AG04449 (cell line): ENCODE results near the gene LPAR1.

Experiments
- CTCF ChIA-PET: fragments of 350-600 bp; formaldehyde crosslinking; extraction: SDS; loops from one replicate; lab custom pipeline; 2021; ENCODE audit warnings: antibody characterized with exemption; lab: Yijun Ruan, JAX
- POLR2A ChIA-PET: fragments of 400-600, 350-600 bp; formaldehyde crosslinking; extraction: SDS; loops from one replicate; lab custom pipeline; 2020; ENCODE audit warnings: antibody characterized with exemption, inconsistent platforms; lab: Yijun Ruan, JAX
- DNase-seq: peaks from one replicate; pipeline ENCODE4 v3.0.0-alpha.2; 2010; ENCODE audit warnings: low read depth, low spot score
- H3K4me3 ChIP-seq: 2 replicates; pipeline ENCODE4 v1.5.1; 2011; ENCODE audit warnings: low read depth, mild to moderate bottlenecking, control low read depth, low read length
- CTCF ChIP-seq: IDR thresholded peaks from one replicate; pipeline ENCODE4 v1.5.1; 2011; ENCODE audit warnings: mild to moderate bottlenecking, moderate library complexity, low read length, control low read depth, inconsistent platforms; ENCODE audit not compliant: insufficient read depth; ENCODE audit errors: missing control alignments

Gene LPAR1

GRCh38 chr9:110936237-110936636 lies 102.0 kb downstream of the LPAR1 start:
- H3K4me3 ChIP-seq = no peak overlapping the region
- ChIA-PET CTCF (interaction anchor here (1.2 to 1.6 kb wide), 3 partner anchors 10 to 12 kb away, joined by 3 to 5 read pairs (median 4); no protein-coding TSS in a partner anchor), POLR2A (no interaction called here)
- DNase-seq = no peak
- no peak for TF ChIP-seq CTCF

- ChIA-PET CTCF (interaction anchor here (1.2 to 1.6 kb wide), 3 partner anchors 9 to 12 kb away, joined by 3 to 5 read pairs (median 4); no protein-coding TSS in a partner anchor), POLR2A (no interaction called here)
- no peak for TF ChIP-seq CTCF
- no peak overlapping the region for H3K4me3 ChIP-seq
- no peak for DNase-seq
These were observed 102.4 kb downstream of the LPAR1 start for GRCh38 chr9:110935829-110936228.

GRCh38 chr9:110933350-110934001 lies 104.8 kb downstream of the LPAR1 start:
- no peak for DNase-seq
- H3K4me3 ChIP-seq = no peak overlapping the region
- no peak for TF ChIP-seq CTCF
- ChIA-PET CTCF (no interaction called here), POLR2A (interaction anchor here (0.7 kb wide), 1 partner anchor 15 kb away, joined by 3 read pairs; no protein-coding TSS in a partner anchor)

GRCh38 chr9:110932863-110933262 lies 105.4 kb downstream of the LPAR1 start:
- ChIA-PET CTCF (interaction anchor here (0.6 kb wide), 1 partner anchor 11 kb away, joined by 3 read pairs; no protein-coding TSS in a partner anchor), POLR2A (interaction anchor here (0.7 kb wide), 1 partner anchor 14 kb away, joined by 3 read pairs; no protein-coding TSS in a partner anchor)
- H3K4me3 ChIP-seq = no peak overlapping the region
- no peak for TF ChIP-seq CTCF
- no peak for DNase-seq

- ChIA-PET POLR2A (no interaction called here), CTCF (no interaction called here)
- DNase-seq = no peak
- no peak for TF ChIP-seq CTCF
- no peak overlapping the region for H3K4me3 ChIP-seq
These were observed 109.7 kb downstream of the LPAR1 start for GRCh38 chr9:110928599-110928998.

- ChIA-PET POLR2A (no interaction called here), CTCF (interaction anchor here (1.8 kb wide), 1 partner anchor 9 kb away, joined by 5 read pairs; no protein-coding TSS in a partner anchor)
- no peak for DNase-seq
- no peak for TF ChIP-seq CTCF
- no peak overlapping the region for H3K4me3 ChIP-seq
These were observed 111.3 kb downstream of the LPAR1 start for GRCh38 chr9:110926828-110927487.
